ENCODE results near the gene LSM12. TPM values are rescaled to one million over a fixed set of nuclear protein-coding genes. Genes with fewer than 3 reads are reported as not detected.
"Not testable (repeated sequence)": the region's sequence is repeated elsewhere in the genome, so short reads cannot be mapped to it uniquely, and the experiment has no call there.

The LSM12 gene
- total and polyA plus RNA-seq, 10 donors = 18.9 to 43.1 (median 27.9) TPM

DNA sequence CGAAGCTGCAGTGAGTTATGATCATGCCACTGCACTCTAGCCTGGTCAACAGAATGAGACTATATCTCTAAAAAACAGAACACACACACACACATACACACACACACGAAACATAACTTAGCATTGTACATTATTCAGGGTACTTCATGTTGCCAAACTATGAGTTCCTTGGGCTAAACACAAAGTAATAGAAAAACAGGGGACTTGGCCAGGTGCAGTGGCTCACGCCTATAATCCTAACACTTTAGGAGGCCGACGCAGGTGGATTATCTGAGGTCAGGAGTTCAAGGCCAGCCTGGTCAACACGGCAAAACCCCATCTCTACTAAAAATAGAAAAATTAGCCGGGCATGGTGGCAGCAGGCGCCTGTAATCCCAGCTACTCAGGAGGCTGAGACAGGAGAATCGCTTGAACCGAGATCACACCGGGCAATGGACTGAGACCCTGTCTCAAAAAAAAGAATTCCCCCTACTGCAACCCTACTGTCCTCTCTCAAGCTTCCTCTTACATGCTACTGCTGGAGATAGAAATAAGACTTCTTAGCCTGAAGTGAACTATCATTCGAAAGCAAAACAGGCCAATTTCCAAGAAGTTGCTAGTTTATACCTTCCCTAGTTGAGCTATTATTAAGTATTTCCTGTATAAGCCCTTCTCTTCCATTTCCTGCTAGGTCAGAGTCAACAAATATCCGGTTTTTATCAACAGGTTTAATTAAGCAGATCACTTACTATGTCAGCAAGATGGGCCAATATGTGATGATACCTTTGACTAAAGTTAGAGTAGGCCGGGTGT is 7.2 kb downstream of the LSM12 start:
- intact Hi-C loops (cut with DNase I; ENCODE audit: low total_unique reads) = no loop called here
- 79 to 89% (median 85%) methylated on average over 14 of the region's 14 CpGs for WGBS, 5 donors
- no peak for DNase-seq
- H3K4me3 ChIP-seq = no peak overlapping the region
- no peaks in the 10 kb centered on the region for H3K9me3 ChIP-seq
- peaks cover 0 to 100% (median 56%) of the 10 kb centered on the region in 6 donors for H3K36me3 ChIP-seq
- peaks cover 0 to 59% (median 21%) of the 10 kb centered on the region in 6 donors for H3K4me1 ChIP-seq
- H3K27ac ChIP-seq = peak overlapping the region in 2 of 8 donors; percentile 16 to 37
- H3K27me3 ChIP-seq (replicated peaks in 1 of 7) = no peaks in the 10 kb centered on the region
- TF ChIP-seq POLR2AphosphoS5 (IDR thresholded peaks at IDR 0.05) (no peak), POLR2A (IDR thresholded peaks at IDR 0.05) (no peak)
- TF ChIP-seq, protein P1, sequence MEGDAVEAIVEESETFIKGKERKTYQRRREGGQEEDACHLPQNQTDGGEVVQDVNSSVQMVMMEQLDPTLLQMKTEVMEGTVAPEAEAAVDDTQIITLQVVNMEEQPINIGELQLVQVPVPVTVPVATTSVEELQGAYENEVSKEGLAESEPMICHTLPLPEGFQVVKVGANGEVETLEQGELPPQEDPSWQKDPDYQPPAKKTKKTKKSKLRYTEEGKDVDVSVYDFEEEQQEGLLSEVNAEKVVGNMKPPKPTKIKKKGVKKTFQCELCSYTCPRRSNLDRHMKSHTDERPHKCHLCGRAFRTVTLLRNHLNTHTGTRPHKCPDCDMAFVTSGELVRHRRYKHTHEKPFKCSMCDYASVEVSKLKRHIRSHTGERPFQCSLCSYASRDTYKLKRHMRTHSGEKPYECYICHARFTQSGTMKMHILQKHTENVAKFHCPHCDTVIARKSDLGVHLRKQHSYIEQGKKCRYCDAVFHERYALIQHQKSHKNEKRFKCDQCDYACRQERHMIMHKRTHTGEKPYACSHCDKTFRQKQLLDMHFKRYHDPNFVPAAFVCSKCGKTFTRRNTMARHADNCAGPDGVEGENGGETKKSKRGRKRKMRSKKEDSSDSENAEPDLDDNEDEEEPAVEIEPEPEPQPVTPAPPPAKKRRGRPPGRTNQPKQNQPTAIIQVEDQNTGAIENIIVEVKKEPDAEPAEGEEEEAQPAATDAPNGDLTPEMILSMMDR (IDR thresholded peaks at IDR 0.05 in 8 of 11, conservative IDR thresholded peaks at IDR 0.05 in 3 of 11) = no peak

DNA sequence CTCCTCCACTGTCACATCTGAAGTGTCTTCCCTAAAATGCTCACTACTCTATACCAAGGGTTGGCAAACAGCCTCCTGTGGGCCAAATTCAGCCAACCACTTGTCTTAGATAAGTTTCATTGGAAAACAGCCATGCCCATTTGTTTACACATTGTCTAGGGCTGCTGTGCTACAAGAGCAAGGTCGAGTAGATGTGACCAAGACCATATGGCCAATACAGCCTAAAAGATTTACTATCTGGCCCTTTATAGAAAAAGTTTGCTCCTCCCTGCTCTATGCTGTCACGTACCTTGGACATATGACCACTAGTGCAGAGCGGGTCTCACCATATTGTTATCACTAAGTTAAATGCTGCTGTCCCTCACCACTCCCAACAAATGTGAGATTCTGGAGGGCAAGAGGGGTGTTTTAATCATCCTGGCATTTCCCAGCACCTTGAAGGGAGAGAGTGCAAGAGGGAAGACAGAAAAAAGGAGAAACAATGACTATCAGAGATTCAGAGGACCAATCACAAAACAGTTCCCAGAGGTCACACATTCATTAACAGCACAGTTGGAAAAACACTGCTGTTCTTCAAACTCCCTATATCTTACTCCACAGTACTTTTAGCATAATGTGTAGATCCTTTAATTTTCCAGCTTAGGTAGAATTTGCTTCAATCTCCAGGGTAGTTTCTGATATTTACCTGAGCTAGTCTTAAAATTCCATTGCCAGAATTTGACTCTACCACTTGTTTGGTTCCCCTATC is 13.2 kb downstream of the LSM12 start:
- Histone ChIP-seq H3K4me1 (peaks cover 0 to 26% (median 10%) of the 10 kb centered on the region in 6 donors), H3K27ac (peak overlapping the region in 2 of 8 donors; percentile 1 to 12), H3K9me3 (no peaks in the 10 kb centered on the region), H3K4me3 (no peak overlapping the region), H3K27me3 (replicated peaks in 1 of 7) (no peaks in the 10 kb centered on the region), H3K36me3 (peaks cover 0 to 100% (median 62%) of the 10 kb centered on the region in 6 donors)
- 51 to 69% (median 64%) methylated on average over 3 of the region's 3 CpGs for WGBS, 5 donors
- intact Hi-C loops (cut with DNase I; ENCODE audit: low total_unique reads) = no loop called here
- TF ChIP-seq POLR2A (IDR thresholded peaks at IDR 0.05) (no peak), POLR2AphosphoS5 (IDR thresholded peaks at IDR 0.05) (no peak)
- TF ChIP-seq, protein P1 (IDR thresholded peaks at IDR 0.05 in 8 of 11, conservative IDR thresholded peaks at IDR 0.05 in 3 of 11) = no peak
- DNase-seq = no peak

DNA sequence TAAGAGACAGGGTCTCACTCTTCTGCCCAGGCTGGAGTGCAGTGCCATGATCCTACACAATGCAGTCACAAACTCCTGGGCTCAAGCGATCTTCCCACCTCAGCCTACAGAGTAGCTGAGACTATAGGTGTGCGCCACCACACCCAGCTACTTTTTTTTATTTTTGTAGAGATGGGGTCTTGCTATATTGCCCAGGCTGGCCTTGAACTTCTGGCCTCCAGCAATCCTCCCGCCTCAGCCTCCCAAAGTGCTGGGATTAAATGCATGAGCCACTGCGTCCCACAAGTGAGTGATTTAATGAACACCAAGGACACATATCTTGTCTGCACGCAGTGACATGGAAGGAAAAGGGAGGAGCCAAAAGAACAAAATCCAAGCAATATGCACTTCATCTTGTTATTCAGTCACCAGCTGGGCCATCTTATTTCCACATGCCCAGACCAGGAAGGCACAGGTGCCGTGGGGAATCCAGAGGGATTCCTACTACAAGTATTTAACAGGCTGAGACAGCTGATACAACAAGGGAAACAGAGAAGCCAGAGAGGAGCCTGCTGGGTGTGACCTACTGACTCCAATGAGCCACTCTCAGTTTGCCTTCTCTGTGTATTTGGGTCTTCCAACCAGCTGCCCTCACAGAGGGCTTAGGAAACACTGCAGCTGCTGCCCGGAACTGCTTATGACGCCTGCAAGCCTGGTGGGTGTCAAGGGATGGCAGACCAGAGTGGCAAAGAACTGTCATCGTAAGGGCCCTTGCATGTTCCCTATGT is 17.0 kb downstream of the LSM12 start:
- Histone ChIP-seq H3K9me3 (no peaks in the 10 kb centered on the region), H3K4me3 (no peak overlapping the region), H3K4me1 (peaks cover 0 to 26% (median 12%) of the 10 kb centered on the region in 6 donors), H3K27me3 (replicated peaks in 1 of 7) (no peaks in the 10 kb centered on the region), H3K36me3 (peaks cover 0 to 96% (median 51%) of the 10 kb centered on the region in 6 donors), H3K27ac (no peak overlapping the region)
- DNase-seq = no peak
- intact Hi-C loops (cut with DNase I; ENCODE audit: low total_unique reads) = no loop called here
- no peak for TF ChIP-seq POLR2A (IDR thresholded peaks at IDR 0.05)
- TF ChIP-seq, protein P1 (IDR thresholded peaks at IDR 0.05 in 8 of 11, conservative IDR thresholded peaks at IDR 0.05 in 3 of 11) = no peak
- TF ChIP-seq POLR2AphosphoS5 (IDR thresholded peaks at IDR 0.05) = no peak
- WGBS, 5 donors = 86 to 93% (median 92%) methylated on average over 9 of the region's 9 CpGs

DNA sequence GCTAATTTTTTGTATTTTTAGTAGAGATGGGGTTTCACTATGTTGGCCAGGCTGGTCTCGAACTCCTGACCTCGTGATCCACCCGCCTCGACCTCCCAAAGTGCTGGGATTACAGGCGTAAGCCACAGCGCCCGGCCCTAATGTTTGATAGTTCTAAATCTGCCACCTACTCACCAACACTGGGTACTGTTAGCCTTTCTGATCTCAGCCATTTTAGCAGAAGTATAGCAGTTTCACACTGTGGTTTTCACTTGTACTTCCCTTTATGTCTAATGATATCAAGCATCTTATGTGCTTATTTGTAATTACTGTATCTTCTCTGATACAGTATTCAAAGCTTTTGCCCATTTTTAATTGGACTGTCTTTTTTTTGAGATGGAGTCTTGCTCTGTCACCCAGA is 19.6 kb downstream of the LSM12 start:
- H3K27me3 ChIP-seq (replicated peaks in 1 of 7); H3K4me3 ChIP-seq; DNase-seq; H3K9me3 ChIP-seq; intact Hi-C loops (cut with DNase I; ENCODE audit: low total_unique reads); H3K27ac ChIP-seq: not testable (repeated sequence)
- peaks cover 0 to 71% (median 36%) of the 10 kb centered on the region in 6 donors for H3K36me3 ChIP-seq
- H3K4me1 ChIP-seq = peaks cover 0 to 32% (median 17%) of the 10 kb centered on the region in 6 donors
- WGBS, 5 donors = 90 to 99% (median 93%) methylated on average over 6 to 7 of the region's 7 CpGs

All from spleen (tissue), 11 donors.